HEK293T (cell line): ENCODE measurements around the gene FOXP2.
"Not testable (repeated sequence)": the region's sequence is repeated elsewhere in the genome, so short reads cannot be mapped to it uniquely, and the experiment has no call there.

Experiments used
- ARNT ChIP-seq: fragments of 450-650 bp; IDR thresholded peaks from 2 replicates; pipeline ENCODE4 v1.6.1; 2017; ENCODE audit warnings: mild to moderate bottlenecking
- BHLHE40 ChIP-seq: fragments of 450-650 bp; IDR thresholded peaks from 2 replicates; pipeline ENCODE4 v1.6.1; 2016; ENCODE audit warnings: mild to moderate bottlenecking, moderate library complexity, borderline replicate concordance
- FOXA1 ChIP-seq: fragments of 450-650 bp; IDR thresholded peaks from 2 replicates; pipeline ENCODE4 v1.6.1; 2016; ENCODE audit warnings: mild to moderate bottlenecking
- FOXK2 ChIP-seq: fragments of 450-650 bp; IDR thresholded peaks from 2 replicates; pipeline ENCODE4 v1.6.1; 2016; ENCODE audit warnings: mild to moderate bottlenecking
- HDGF ChIP-seq: fragments of 450-650 bp; IDR thresholded peaks from 2 replicates; pipeline ENCODE4 v1.6.1; 2017; ENCODE audit warnings: antibody characterized with exemption, borderline replicate concordance
- LEF1 ChIP-seq: fragments of 450-650 bp; IDR thresholded peaks from 2 replicates; pipeline ENCODE4 v1.6.1; 2017; ENCODE audit warnings: mild to moderate bottlenecking, borderline replicate concordance
- NFRKB ChIP-seq: fragments of 450-650 bp; IDR thresholded peaks from 2 replicates; pipeline ENCODE4 v1.6.1; 2016; ENCODE audit warnings: mild to moderate bottlenecking, moderate library complexity
- PKNOX1 ChIP-seq: fragments of 450-650 bp; IDR thresholded peaks from 2 replicates; pipeline ENCODE4 v1.6.1; 2016
- SP1 ChIP-seq: fragments of 450-650 bp; IDR thresholded peaks from 2 replicates; pipeline ENCODE4 v1.6.1; 2017
- TARDBP ChIP-seq: fragments of 450-650 bp; IDR thresholded peaks from 2 replicates; pipeline ENCODE4 v1.6.1; 2016

GRCh38 chr7:114384346-114384745 is 30.3 kb upstream of the FOXP2 start:
- not testable (repeated sequence) for TF ChIP-seq LEF1, BHLHE40, FOXK2, PKNOX1, NFRKB, TARDBP, FOXA1, SP1, ARNT, HDGF
